Transverse colon (tissue), 4 donors: ENCODE measurements around the gene ABCG1. TPM values are rescaled to one million over a fixed set of nuclear protein-coding genes. Genes with fewer than 3 reads are reported as not detected.
A peak's percentile ranks its signal among the peaks of the same experiment; 100 is the strongest.

Experiments used
- DNase-seq: peaks from one replicate; pipeline ENCODE4 v3.0.0-alpha.2; 2019
- H3K27ac ChIP-seq, 4 donors: fragments of 200-600 bp; sonication (generic); 2 replicates each; pipeline ENCODE4 v1.5.1; 2016 to 2018; ENCODE audit warnings: inconsistent platforms in 4 of 4
- H3K27me3 ChIP-seq: fragments of 200-600 bp; sonication (generic); 2 replicates; pipeline ENCODE4 v1.5.1; 2017; ENCODE audit warnings: inconsistent platforms
- H3K36me3 ChIP-seq, 4 donors: fragments of 200-600 bp; sonication (generic); 2 replicates each; pipeline ENCODE4 v1.5.1; 2017 to 2019; ENCODE audit warnings: inconsistent platforms in 4 of 4
- H3K4me1 ChIP-seq, 4 donors: fragments of 200-600 bp; sonication (generic); 2 replicates each; pipeline ENCODE4 v1.5.1; 2017 to 2020; ENCODE audit warnings: inconsistent platforms in 4 of 4
- H3K4me3 ChIP-seq, 4 donors: fragments of 200-600 bp; sonication (generic); 1 replicate in 1 of 4; 2 replicates in 3 of 4; pipeline versions ENCODE4 v1.5.1 to v1.6.1; 2017 to 2019; ENCODE audit warnings: inconsistent platforms in 4 of 4
- H3K9me3 ChIP-seq, 2 donors: fragments of 200-600 bp; sonication (generic); 2 replicates each; pipeline ENCODE4 v1.5.1; 2017 to 2019; ENCODE audit warnings: inconsistent platforms in 2 of 2
- CTCF ChIP-seq, 5 experiments: fragments of 200-600 bp in 3 of 5; fragments of 450-650 bp in 2 of 5; sonication (generic) in 3 of 5; IDR thresholded peaks; 1 replicate in 2 of 5; 2 replicates in 3 of 5; pipeline ENCODE4 v1.5.1; 2016 to 2017; ENCODE audit warnings: antibody characterized with exemption in 5 of 5, inconsistent platforms in 3 of 5, mild to moderate bottlenecking in 2 of 5, moderate library complexity in 1 of 5
- EP300 ChIP-seq: sonication (generic); formaldehyde crosslinking; IDR thresholded peaks from one replicate; pipeline ENCODE4 v1.6.1; 2017; ENCODE audit warnings: antibody characterized with exemption, low read depth
- POLR2A ChIP-seq: fragments of 450-650 bp; IDR thresholded peaks from one replicate; pipeline ENCODE4 v1.6.1; 2016; ENCODE audit warnings: antibody characterized with exemption, mild to moderate bottlenecking, moderate library complexity
- POLR2AphosphoS5 ChIP-seq, 3 donors: sonication (generic); formaldehyde crosslinking; IDR thresholded peaks; one replicate each; pipeline ENCODE4 v1.6.1; 2016; ENCODE audit warnings: antibody characterized with exemption in 3 of 3
- WGBS, 2 donors: methylation state at CpG; one replicate each; pipeline ENCODE4 v1.1.5; 2018; ENCODE audit warnings: low coverage in 1 of 2; 5-methylcytosine and 5-hydroxymethylcytosine counted together
- in situ Hi-C, 4 donors: fragments of 200-750 bp; cut with MboI; loops; one replicate each; pipeline versions ENCODE4 v1.15.0 to v1.15.1; 2017; ENCODE audit warnings: low sequenced_read_pairs in 3 of 4, low pct_ligation_motif_present in 1 of 4, low pct_unique_long_range_greater_than_20kb in 1 of 4
- intact Hi-C: fragments of 100-400 bp; cut with DNase I; formaldehyde crosslinking; loops from one replicate; pipeline ENCODE4 v1.15.1; 2023; ENCODE audit warnings: low total_unique reads
- total RNA-seq, 4 donors: library from RNA; depleted of rRNA; stranded (reverse); fragments of >200 nt; gene quantifications; one replicate each; pipeline ENCODE4 v1.1.0, GENCODE V29; 2016

Gene ABCG1
- total RNA-seq, 4 donors from 2014 or later, result 17.1 to 67.7 (median 53.2) TPM

- H3K27ac ChIP-seq, result peak overlapping the region in 1 of 4 donors; percentile 82
- 89 to 94% methylated on average over 4 of the region's 4 CpGs for WGBS, 2 donors
- H3K4me3 ChIP-seq, result no peak overlapping the region
- no peaks in the 10 kb centered on the region for H3K9me3 ChIP-seq
- TF ChIP-seq POLR2AphosphoS5 (IDR thresholded peaks at IDR 0.05) (no peak), EP300 (no peak), POLR2A (no peak), CTCF (IDR thresholded peaks at IDR 0.05) (no peak)
- in situ Hi-C loops (no loop called here), intact Hi-C loops (no loop called here)
- no peaks in the 10 kb centered on the region for H3K36me3 ChIP-seq
- peaks cover 45 to 89% (median 56%) of the 10 kb centered on the region in 4 donors for H3K4me1 ChIP-seq
- H3K27me3 ChIP-seq, result no peaks in the 10 kb centered on the region
- no peak for DNase-seq
Observed at GRCh38 chr21:42230178-42230577, 11.2 kb downstream of the ABCG1 start.

GRCh38 chr21:42230636-42231035 is 11.7 kb downstream of the ABCG1 start:
- Histone ChIP-seq H3K27me3 (no peaks in the 10 kb centered on the region), H3K9me3 (no peaks in the 10 kb centered on the region), H3K36me3 (no peaks in the 10 kb centered on the region), H3K4me3 (no peak overlapping the region), H3K27ac (no peak overlapping the region), H3K4me1 (peaks cover 49 to 90% (median 58%) of the 10 kb centered on the region in 4 donors)
- TF ChIP-seq POLR2A (no peak), POLR2AphosphoS5 (IDR thresholded peaks at IDR 0.05) (no peak), CTCF (IDR thresholded peaks at IDR 0.05) (no peak), EP300 (no peak)
- WGBS, 2 donors, result 80 to 81% methylated on average over 1 to 13 of the region's 13 CpGs
- DNase-seq, result no peak
- in situ Hi-C loops, result no loop called here
- intact Hi-C loops, result no loop called here

GRCh38 chr21:42231756-42232155 is 12.8 kb downstream of the ABCG1 start:
- in situ Hi-C loops, result no loop called here
- 81 to 100% methylated on average over 1 to 2 of the region's 2 CpGs for WGBS, 2 donors
- intact Hi-C loops, result no loop called here
- TF ChIP-seq CTCF (IDR thresholded peaks at IDR 0.05) (no peak), EP300 (no peak), POLR2A (no peak), POLR2AphosphoS5 (IDR thresholded peaks at IDR 0.05) (no peak)
- Histone ChIP-seq H3K36me3 (no peaks in the 10 kb centered on the region), H3K9me3 (no peaks in the 10 kb centered on the region), H3K27me3 (no peaks in the 10 kb centered on the region), H3K4me3 (no peak overlapping the region), H3K4me1 (peaks cover 56 to 91% (median 64%) of the 10 kb centered on the region in 4 donors), H3K27ac (peak overlapping the region; percentile 89 to 93 (median 91))
- no peak for DNase-seq

- TF ChIP-seq POLR2AphosphoS5 (IDR thresholded peaks at IDR 0.05), result no peak
- TF ChIP-seq POLR2A, result no peak
- no peak for TF ChIP-seq CTCF (IDR thresholded peaks at IDR 0.05)
- no peak for TF ChIP-seq EP300
- peaks cover 53 to 91% (median 63%) of the 10 kb centered on the region in 4 donors for H3K4me1 ChIP-seq
- H3K36me3 ChIP-seq, result no peaks in the 10 kb centered on the region
- peak overlapping the region; percentile 89 to 93 (median 91) for H3K27ac ChIP-seq
- no peak for DNase-seq
- in situ Hi-C loops, result no loop called here
- H3K27me3 ChIP-seq, result no peaks in the 10 kb centered on the region
- no peaks in the 10 kb centered on the region for H3K9me3 ChIP-seq
- 63 to 82% methylated on average over 2 to 8 of the region's 8 CpGs for WGBS, 2 donors
- H3K4me3 ChIP-seq, result no peak overlapping the region
- intact Hi-C loops, result no loop called here
Observed at GRCh38 chr21:42232176-42232825, 13.4 kb downstream of the ABCG1 start.
